ENCODE results near the gene ALKBH8.

DNA sequence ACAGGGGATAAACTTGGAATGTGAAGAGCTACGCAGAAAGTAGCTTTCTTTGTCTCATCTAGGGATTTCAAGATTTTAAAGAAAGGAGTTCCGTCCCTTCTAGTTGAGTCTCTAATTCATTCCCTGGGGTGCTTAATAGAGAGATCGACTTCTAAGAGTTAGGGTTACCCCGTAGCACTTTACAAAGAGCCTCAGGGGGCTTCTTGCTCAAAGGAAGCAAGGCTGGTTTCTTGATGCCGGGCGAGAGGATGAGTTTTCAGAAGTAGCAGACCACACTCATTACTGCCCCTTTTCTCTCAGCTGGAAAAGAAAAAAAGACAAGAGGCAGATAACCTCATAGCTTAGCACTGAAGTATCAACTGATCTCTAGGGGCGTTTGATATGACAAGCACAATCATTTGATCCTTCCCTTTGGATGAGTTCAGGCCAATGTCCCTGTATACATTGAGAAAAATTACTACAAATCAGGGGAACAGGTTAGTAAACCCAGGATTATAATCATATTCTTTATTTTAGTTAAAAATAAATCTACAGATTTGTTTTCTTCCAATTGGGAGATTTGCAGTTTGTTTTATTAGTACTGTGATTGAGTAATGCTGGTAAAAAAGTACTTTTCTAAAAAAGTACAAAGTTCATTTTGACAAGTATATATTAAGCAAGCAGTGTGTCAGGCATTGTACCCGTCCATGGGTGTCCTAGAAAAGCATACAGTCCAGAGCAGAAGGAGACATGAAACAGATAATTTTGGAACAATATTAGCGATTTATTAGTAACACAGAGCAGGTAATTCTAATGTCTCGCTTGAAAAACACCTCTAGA lies 44.1 kb upstream of the ALKBH8 start:
- no peak for TF ChIP-seq POLR2A (IDR thresholded peaks at IDR 0.05; ENCODE audit: low read depth, low read length)
- no peak for TF ChIP-seq POLR2AphosphoS5 (IDR thresholded peaks at IDR 0.05; ENCODE audit: low read depth, low read length)
- TF ChIP-seq SPI1 (IDR thresholded peaks at IDR 0.05; ENCODE audit: low read depth, low read length) = no peak
- TF ChIP-seq TAF1 (IDR thresholded peaks at IDR 0.05; ENCODE audit: low read depth, low read length) = no peak
- no peak for TF ChIP-seq PAX5 (IDR thresholded peaks at IDR 0.05; ENCODE audit: insufficient read depth, low read length, severe bottlenecking)

Data from GM12891 (cell line).